ENCODE measurements around the gene RSRP1.
"Not testable (repeated sequence)": the region's sequence is repeated elsewhere in the genome, so short reads cannot be mapped to it uniquely, and the experiment has no call there.

GRCh38 chr1:25278358-25278757 lies 31.1 kb upstream of the RSRP1 start:
- TF ChIP-seq POLR2AphosphoS5 (IDR thresholded peaks at IDR 0.05; ENCODE audit: low read depth, low read length); TAF1 (IDR thresholded peaks at IDR 0.05; ENCODE audit: borderline replicate concordance, low read depth, low read length): not testable (repeated sequence)

All from GM12892 (cell line).